ENCODE data around the gene EYA3.
A peak's percentile ranks its signal among the peaks of the same experiment; 100 is the strongest.

EYA3 gene

DNA sequence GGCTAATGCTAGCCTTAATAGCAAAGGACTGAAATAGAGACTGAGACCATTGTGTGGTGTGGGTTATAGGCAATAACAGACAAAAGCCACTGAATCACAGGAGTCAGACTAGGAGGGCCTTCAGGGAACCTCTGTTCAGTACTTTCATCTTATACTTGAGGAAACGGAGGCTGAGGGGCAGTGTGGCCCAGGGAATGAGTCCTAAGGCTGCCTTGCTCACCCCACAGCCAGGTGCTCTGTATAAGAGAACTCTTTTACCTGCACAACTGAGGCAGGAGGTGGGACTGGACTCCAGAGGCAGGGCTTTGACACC, 150.9 kb downstream of the EYA3 start:
- no peaks in the 10 kb centered on the region for H3K36me3 ChIP-seq (ENCODE audit: control insufficient read depth in 4 of 4, insufficient read depth in 4 of 4, low read length in 3 of 4)
- no peaks in the 10 kb centered on the region for H3K27me3 ChIP-seq (replicated peaks in 2 of 5; ENCODE audit: control insufficient read depth in 4 of 5, insufficient read depth in 5 of 5, low read length in 4 of 5)
- WGBS (ENCODE audit: insufficient coverage), result 100% methylated on average over 1 of the region's 1 CpG
- no peak overlapping the region for H3K27ac ChIP-seq (ENCODE audit: insufficient read depth in 1 of 2, low read depth in 1 of 2, low read length in 2 of 2, poor library complexity in 1 of 2, severe bottlenecking in 2 of 2)
- no peaks in the 10 kb centered on the region for H3K9me3 ChIP-seq (ENCODE audit: control extremely low read depth in 1 of 5, control insufficient read depth in 4 of 5, insufficient read depth in 2 of 5, low read depth in 1 of 5, low read length in 4 of 5)
- ChIA-PET POLR2A (no interaction called here), CTCF (interaction anchor here (1.1 to 1.9 kb wide), 5 partner anchors 16 to 81 kb away, joined by 3 to 4 read pairs (median 3); no protein-coding TSS in a partner anchor)
- H3K4me3 ChIP-seq (ENCODE audit: control insufficient read depth in 1 of 7, extremely low read depth in 1 of 7, insufficient read depth in 4 of 7, low read depth in 2 of 7, low read length in 6 of 7), result no peak overlapping the region
- H3K4me1 ChIP-seq (ENCODE audit: control extremely low read depth in 1 of 4, control insufficient read depth in 4 of 4, insufficient read depth in 4 of 4, low read length in 3 of 4), result peaks cover 0 to 31% (median 22%) of the 10 kb centered on the region in 4 experiments
- no peak for DNase-seq

- Histone ChIP-seq H3K27ac (ENCODE audit: insufficient read depth in 1 of 2, low read depth in 1 of 2, low read length in 2 of 2, poor library complexity in 1 of 2, severe bottlenecking in 2 of 2) (no peak overlapping the region), H3K36me3 (ENCODE audit: control insufficient read depth in 4 of 4, insufficient read depth in 4 of 4, low read length in 3 of 4) (no peaks in the 10 kb centered on the region), H3K4me3 (ENCODE audit: control insufficient read depth in 1 of 7, extremely low read depth in 1 of 7, insufficient read depth in 4 of 7, low read depth in 2 of 7, low read length in 6 of 7) (no peak overlapping the region), H3K9me3 (ENCODE audit: control extremely low read depth in 1 of 5, control insufficient read depth in 4 of 5, insufficient read depth in 2 of 5, low read depth in 1 of 5, low read length in 4 of 5) (no peaks in the 10 kb centered on the region), H3K4me1 (ENCODE audit: control extremely low read depth in 1 of 4, control insufficient read depth in 4 of 4, insufficient read depth in 4 of 4, low read length in 3 of 4) (peaks cover 0 to 40% (median 24%) of the 10 kb centered on the region in 4 experiments), H3K27me3 (replicated peaks in 2 of 5; ENCODE audit: control insufficient read depth in 4 of 5, insufficient read depth in 5 of 5, low read length in 4 of 5) (no peaks in the 10 kb centered on the region)
- WGBS (ENCODE audit: insufficient coverage), result no CpG with 5 or more reads among the region's 5 CpGs
- CTCF ChIA-PET, result interaction anchor here (1.1 to 1.9 kb wide), 3 partner anchors 9 to 38 kb away, joined by 3 to 8 read pairs (median 4); no protein-coding TSS in a partner anchor
- POLR2A ChIA-PET, result no interaction called here
- no peak for DNase-seq
Measured at GRCh38 chr1:27936370-27936769, 152.0 kb downstream of the EYA3 start.

- peak overlapping the region in 6 of 7 experiments; percentile 44 to 83 (median 66) for H3K4me3 ChIP-seq (ENCODE audit: control insufficient read depth in 1 of 7, extremely low read depth in 1 of 7, insufficient read depth in 4 of 7, low read depth in 2 of 7, low read length in 6 of 7)
- 59% methylated on average over 6 of the region's 8 CpGs for WGBS (ENCODE audit: insufficient coverage)
- POLR2A ChIA-PET, result no interaction called here
- no peaks in the 10 kb centered on the region for H3K27me3 ChIP-seq (replicated peaks in 2 of 5; ENCODE audit: control insufficient read depth in 4 of 5, insufficient read depth in 5 of 5, low read length in 4 of 5)
- no peak overlapping the region for H3K27ac ChIP-seq (ENCODE audit: insufficient read depth in 1 of 2, low read depth in 1 of 2, low read length in 2 of 2, poor library complexity in 1 of 2, severe bottlenecking in 2 of 2)
- CTCF ChIA-PET, result interaction anchor here (1.1 to 1.9 kb wide), 3 partner anchors 9 to 39 kb away, joined by 3 to 8 read pairs (median 4); no protein-coding TSS in a partner anchor
- H3K4me1 ChIP-seq (ENCODE audit: control extremely low read depth in 1 of 4, control insufficient read depth in 4 of 4, insufficient read depth in 4 of 4, low read length in 3 of 4), result peaks cover 0 to 44% (median 24%) of the 10 kb centered on the region in 4 experiments
- H3K36me3 ChIP-seq (ENCODE audit: control insufficient read depth in 4 of 4, insufficient read depth in 4 of 4, low read length in 3 of 4), result no peaks in the 10 kb centered on the region
- no peaks in the 10 kb centered on the region for H3K9me3 ChIP-seq (ENCODE audit: control extremely low read depth in 1 of 5, control insufficient read depth in 4 of 5, insufficient read depth in 2 of 5, low read depth in 1 of 5, low read length in 4 of 5)
- peak in 1 of 3 donors; percentile 14 for DNase-seq
Measured at GRCh38 chr1:27935721-27936120, 152.7 kb downstream of the EYA3 start.

DNA sequence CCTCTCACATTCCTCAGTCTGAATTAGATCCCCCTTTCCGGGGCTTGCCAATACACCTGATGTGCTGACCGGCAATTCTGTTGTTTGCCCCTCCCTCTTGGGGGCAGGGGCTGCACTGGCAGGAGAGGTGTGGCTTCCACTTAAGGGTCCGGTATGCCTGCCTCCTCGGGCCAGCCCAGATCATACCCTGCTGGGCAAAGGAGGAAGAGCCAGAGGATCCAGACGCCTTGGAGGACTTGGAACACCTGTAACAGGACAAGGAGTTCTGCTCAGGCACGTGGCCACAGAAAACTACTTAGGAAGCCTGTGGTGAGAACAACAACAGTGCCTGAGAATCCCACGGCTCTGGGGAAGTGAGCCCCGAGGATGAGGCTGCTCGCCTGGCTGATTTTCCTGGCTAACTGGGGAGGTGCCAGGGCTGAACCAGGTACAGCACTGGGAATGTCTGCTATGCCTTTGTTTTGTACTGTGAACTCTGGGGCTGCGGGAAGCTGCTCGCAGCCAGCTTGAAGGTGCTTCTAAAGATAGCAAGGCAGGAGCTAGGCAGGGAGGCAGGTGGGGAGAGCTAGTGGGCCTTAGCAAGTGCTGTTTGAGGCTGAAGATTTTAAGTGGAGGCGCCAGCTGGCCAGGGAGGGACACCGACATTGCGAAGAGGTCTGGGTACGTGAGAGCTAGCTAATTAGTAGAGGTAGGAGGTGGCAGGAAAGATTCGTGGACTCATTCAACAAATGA, 153.4 kb downstream of the EYA3 start, which contains the start of gene SMPDL3B:
Gene SMPDL3B, plus strand, starts transcription at position 183 of the 732 bp plus-strand sequence. Its CDS starts 184 bp downstream, at position 367.
- H3K9me3 ChIP-seq (ENCODE audit: control extremely low read depth in 1 of 5, control insufficient read depth in 4 of 5, insufficient read depth in 2 of 5, low read depth in 1 of 5, low read length in 4 of 5), result no peaks in the 10 kb centered on the region
- ChIA-PET POLR2A (interaction anchor here (0.6 kb wide), 1 partner anchor 10 kb away, joined by 5 read pairs; no protein-coding TSS in a partner anchor), CTCF (interaction anchor here (0.6 to 1.9 kb wide), 3 partner anchors 10 to 1143 kb away, joined by 3 to 8 read pairs (median 3); no protein-coding TSS in a partner anchor)
- 0% methylated on average over 14 of the region's 16 CpGs for WGBS (ENCODE audit: insufficient coverage)
- peak within 1 kb of the TSS; percentile 22 to 83 (median 65) for H3K4me3 ChIP-seq (ENCODE audit: control insufficient read depth in 1 of 7, extremely low read depth in 1 of 7, insufficient read depth in 4 of 7, low read depth in 2 of 7, low read length in 6 of 7)
- H3K36me3 ChIP-seq (ENCODE audit: control insufficient read depth in 4 of 4, insufficient read depth in 4 of 4, low read length in 3 of 4), result no peaks in the 10 kb centered on the region
- H3K4me1 ChIP-seq (ENCODE audit: control extremely low read depth in 1 of 4, control insufficient read depth in 4 of 4, insufficient read depth in 4 of 4, low read length in 3 of 4), result peaks cover 0 to 37% (median 19%) of the 10 kb centered on the region in 4 experiments
- no peaks in the 10 kb centered on the region for H3K27me3 ChIP-seq (replicated peaks in 2 of 5; ENCODE audit: control insufficient read depth in 4 of 5, insufficient read depth in 5 of 5, low read length in 4 of 5)
- H3K27ac ChIP-seq (ENCODE audit: insufficient read depth in 1 of 2, low read depth in 1 of 2, low read length in 2 of 2, poor library complexity in 1 of 2, severe bottlenecking in 2 of 2), result peak within 1 kb of the TSS in 1 of 2 experiments; percentile 38
- peak; percentile 37 to 57 (median 42) for DNase-seq

GRCh38 chr1:27931759-27932158, 156.7 kb downstream of the EYA3 start:
- no peaks in the 10 kb centered on the region for H3K27me3 ChIP-seq (replicated peaks in 2 of 5; ENCODE audit: control insufficient read depth in 4 of 5, insufficient read depth in 5 of 5, low read length in 4 of 5)
- CTCF ChIA-PET, result interaction anchor here (1.1 kb wide), 1 partner anchor 27 kb away, joined by 4 read pairs; the partner anchor contains the start of gene XKR8
- H3K4me1 ChIP-seq (ENCODE audit: control extremely low read depth in 1 of 4, control insufficient read depth in 4 of 4, insufficient read depth in 4 of 4, low read length in 3 of 4), result peaks cover 0 to 31% (median 17%) of the 10 kb centered on the region in 4 experiments
- WGBS (ENCODE audit: insufficient coverage), result 100% methylated on average over 1 of the region's 4 CpGs
- no peaks in the 10 kb centered on the region for H3K9me3 ChIP-seq (ENCODE audit: control extremely low read depth in 1 of 5, control insufficient read depth in 4 of 5, insufficient read depth in 2 of 5, low read depth in 1 of 5, low read length in 4 of 5)
- DNase-seq, result peak in 2 of 3 donors; percentile 64 to 67
- no peaks in the 10 kb centered on the region for H3K36me3 ChIP-seq (ENCODE audit: control insufficient read depth in 4 of 4, insufficient read depth in 4 of 4, low read length in 3 of 4)
- no peak overlapping the region for H3K27ac ChIP-seq (ENCODE audit: insufficient read depth in 1 of 2, low read depth in 1 of 2, low read length in 2 of 2, poor library complexity in 1 of 2, severe bottlenecking in 2 of 2)
- no peak overlapping the region for H3K4me3 ChIP-seq (ENCODE audit: control insufficient read depth in 1 of 7, extremely low read depth in 1 of 7, insufficient read depth in 4 of 7, low read depth in 2 of 7, low read length in 6 of 7)
- POLR2A ChIA-PET, result interaction anchor here (0.6 kb wide), 1 partner anchor 25 kb away, joined by 3 read pairs; no protein-coding TSS in a partner anchor

DNA sequence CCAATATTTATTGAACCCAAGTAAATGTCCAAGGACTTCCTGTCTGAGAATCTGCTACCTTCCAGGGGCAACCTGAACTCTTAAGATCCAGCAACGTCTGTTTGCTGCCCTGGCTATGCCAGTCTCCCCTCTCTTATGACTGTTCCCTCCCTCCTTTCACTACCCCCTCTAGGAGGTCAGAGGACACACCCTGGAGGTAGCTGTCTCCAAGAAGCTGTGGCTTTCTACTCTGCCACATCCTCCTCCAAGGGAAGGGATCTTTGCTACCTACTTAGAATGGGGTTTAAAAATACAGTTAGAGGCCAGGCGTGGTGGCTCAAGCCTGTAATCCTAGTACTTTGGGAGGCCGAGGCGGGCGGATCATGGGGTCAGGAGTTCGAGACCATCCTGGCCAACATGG, 157.2 kb downstream of the EYA3 start:
- 100% methylated on average over 1 of the region's 6 CpGs for WGBS (ENCODE audit: insufficient coverage)
- Histone ChIP-seq H3K27ac (ENCODE audit: insufficient read depth in 1 of 2, low read depth in 1 of 2, low read length in 2 of 2, poor library complexity in 1 of 2, severe bottlenecking in 2 of 2) (no peak overlapping the region), H3K36me3 (ENCODE audit: control insufficient read depth in 4 of 4, insufficient read depth in 4 of 4, low read length in 3 of 4) (no peaks in the 10 kb centered on the region), H3K9me3 (ENCODE audit: control extremely low read depth in 1 of 5, control insufficient read depth in 4 of 5, insufficient read depth in 2 of 5, low read depth in 1 of 5, low read length in 4 of 5) (no peaks in the 10 kb centered on the region), H3K27me3 (replicated peaks in 2 of 5; ENCODE audit: control insufficient read depth in 4 of 5, insufficient read depth in 5 of 5, low read length in 4 of 5) (no peaks in the 10 kb centered on the region), H3K4me1 (ENCODE audit: control extremely low read depth in 1 of 4, control insufficient read depth in 4 of 4, insufficient read depth in 4 of 4, low read length in 3 of 4) (peaks cover 0 to 31% (median 17%) of the 10 kb centered on the region in 4 experiments), H3K4me3 (ENCODE audit: control insufficient read depth in 1 of 7, extremely low read depth in 1 of 7, insufficient read depth in 4 of 7, low read depth in 2 of 7, low read length in 6 of 7) (no peak overlapping the region)
- POLR2A ChIA-PET, result no interaction called here
- CTCF ChIA-PET, result no interaction called here
- DNase-seq, result no peak
